Astrocyte (in vitro differentiated cells and primary cell): Measurements from ENCODE around the gene ANKRD12. TPM values are rescaled to one million over a fixed set of nuclear protein-coding genes. Genes with fewer than 3 reads are reported as not detected.

Source experiments
- DNase-seq: peaks from one replicate; pipeline ENCODE4 v3.0.0-alpha.2; 2010; ENCODE audit warnings: low read depth
- FAIRE-seq: peaks from 2 replicates; lab custom pipeline; 2011; peaks lifted over from hg19 to GRCh38; lab: Jason Lieb, UNC
- H2AFZ ChIP-seq: 2 replicates; pipeline ENCODE4 v1.6.0; 2012; ENCODE audit warnings: low read depth, low read length, inconsistent platforms
- H3K27ac ChIP-seq: 2 replicates; pipeline ENCODE4 v1.5.1; 2011; ENCODE audit warnings: low read depth, low read length, inconsistent platforms
- H3K27me3 ChIP-seq: 2 replicates; pipeline ENCODE4 v1.6.0; 2011; ENCODE audit warnings: low read length, inconsistent platforms; ENCODE audit not compliant: insufficient read depth
- H3K36me3 ChIP-seq: 2 replicates; pipeline ENCODE4 v1.5.1; 2011; ENCODE audit warnings: low read length, inconsistent platforms; ENCODE audit not compliant: insufficient read depth
- H3K4me1 ChIP-seq: 2 replicates; pipeline ENCODE4 v1.5.1; 2011; ENCODE audit warnings: low read length, inconsistent platforms; ENCODE audit not compliant: insufficient read depth
- H3K4me2 ChIP-seq: 2 replicates; pipeline ENCODE4 v1.6.0; 2012; ENCODE audit warnings: low read length, inconsistent platforms
- H3K4me3 ChIP-seq: 2 replicates; pipeline ENCODE4 v1.5.1; 2011; ENCODE audit warnings: low read depth, mild to moderate bottlenecking, low read length, inconsistent platforms; ENCODE audit not compliant: insufficient read depth
- H3K79me2 ChIP-seq: 2 replicates; pipeline ENCODE4 v1.6.0; 2012; ENCODE audit warnings: mild to moderate bottlenecking, low read length, inconsistent platforms; ENCODE audit not compliant: insufficient read depth
- H3K9ac ChIP-seq: 2 replicates; pipeline ENCODE4 v1.6.0; 2012; ENCODE audit warnings: mild to moderate bottlenecking, low read length, inconsistent platforms
- H3K9me3 ChIP-seq: 2 replicates; pipeline ENCODE4 v1.5.1; 2012; ENCODE audit warnings: low read depth, mild to moderate bottlenecking, low read length, inconsistent platforms; ENCODE audit not compliant: insufficient read depth
- H4K20me1 ChIP-seq: 2 replicates; pipeline ENCODE4 v1.6.0; 2012; ENCODE audit warnings: low read length, inconsistent platforms; ENCODE audit not compliant: insufficient read depth
- H3K27ac Mint-ChIP-seq: one replicate; pipeline ENCODE4 v1.8.0; 2021; ENCODE audit warnings: mild to moderate bottlenecking, mixed read lengths; ENCODE audit not compliant: unreplicated experiment
- H3K27me3 Mint-ChIP-seq: one replicate; pipeline ENCODE4 v1.8.0; 2021; ENCODE audit warnings: low read depth, mixed read lengths; ENCODE audit not compliant: unreplicated experiment
- H3K36me3 Mint-ChIP-seq: one replicate; pipeline ENCODE4 v1.8.0; 2021; ENCODE audit warnings: low read depth, mixed read lengths; ENCODE audit not compliant: unreplicated experiment
- H3K4me1 Mint-ChIP-seq: one replicate; pipeline ENCODE4 v1.8.0; 2021; ENCODE audit warnings: low read depth, mixed read lengths; ENCODE audit not compliant: unreplicated experiment
- H3K4me3 Mint-ChIP-seq: one replicate; pipeline ENCODE4 v1.8.0; 2021; ENCODE audit warnings: mild to moderate bottlenecking, moderate library complexity, mixed read lengths; ENCODE audit not compliant: unreplicated experiment
- H3K9me3 Mint-ChIP-seq: one replicate; pipeline ENCODE4 v1.8.0; 2021; ENCODE audit warnings: mild to moderate bottlenecking, mixed read lengths; ENCODE audit not compliant: unreplicated experiment
- EZH2 ChIP-seq: IDR thresholded peaks from 2 replicates; pipeline ENCODE4 v1.6.1; 2012; ENCODE audit warnings: mild to moderate bottlenecking, low read length, inconsistent platforms; ENCODE audit not compliant: insufficient read depth
- total RNA-seq: library from RNA; stranded (reverse); gene quantifications from 2 replicates; pipeline ENCODE4 v1.2.1, GENCODE V29; 2021
- TF ChIP-seq, protein P1 (sequence below): IDR thresholded peaks from 2 replicates; pipeline ENCODE4 v1.5.1; 2011; ENCODE audit warnings: low read depth, mild to moderate bottlenecking, inconsistent platforms, low read length, moderate library complexity; ENCODE audit not compliant: insufficient read depth

Gene ANKRD12
- total RNA-seq, 1 donor from 2014 or later, result 24.4 TPM

GRCh38 chr18:9137168-9138066, 836 bp downstream of the ANKRD12 start:
- H3K36me3 Mint-ChIP-seq, result peaks cover 2% of the 10 kb centered on the region
- Histone ChIP-seq H3K36me3 (peaks cover 6% of the 10 kb centered on the region), H3K79me2 (peaks cover 47% of the 10 kb centered on the region), H3K27me3 (no peaks in the 10 kb centered on the region), H2AFZ (peak overlapping the region; percentile 49), H3K9ac (peak overlapping the region; percentile 91), H3K9me3 (no peaks in the 10 kb centered on the region), H3K27ac (peak overlapping the region; percentile 96), H4K20me1 (peaks cover 36% of the 10 kb centered on the region), H3K4me2 (peak overlapping the region; percentile 96), H3K4me3 (peak overlapping the region; percentile 87), H3K4me1 (peaks cover 18% of the 10 kb centered on the region)
- H3K9me3 Mint-ChIP-seq, result no peaks in the 10 kb centered on the region
- FAIRE-seq (no peak), DNase-seq (peak; percentile 90)
- peak overlapping the region; percentile 97 for H3K4me3 Mint-ChIP-seq
- TF ChIP-seq, protein P1, sequence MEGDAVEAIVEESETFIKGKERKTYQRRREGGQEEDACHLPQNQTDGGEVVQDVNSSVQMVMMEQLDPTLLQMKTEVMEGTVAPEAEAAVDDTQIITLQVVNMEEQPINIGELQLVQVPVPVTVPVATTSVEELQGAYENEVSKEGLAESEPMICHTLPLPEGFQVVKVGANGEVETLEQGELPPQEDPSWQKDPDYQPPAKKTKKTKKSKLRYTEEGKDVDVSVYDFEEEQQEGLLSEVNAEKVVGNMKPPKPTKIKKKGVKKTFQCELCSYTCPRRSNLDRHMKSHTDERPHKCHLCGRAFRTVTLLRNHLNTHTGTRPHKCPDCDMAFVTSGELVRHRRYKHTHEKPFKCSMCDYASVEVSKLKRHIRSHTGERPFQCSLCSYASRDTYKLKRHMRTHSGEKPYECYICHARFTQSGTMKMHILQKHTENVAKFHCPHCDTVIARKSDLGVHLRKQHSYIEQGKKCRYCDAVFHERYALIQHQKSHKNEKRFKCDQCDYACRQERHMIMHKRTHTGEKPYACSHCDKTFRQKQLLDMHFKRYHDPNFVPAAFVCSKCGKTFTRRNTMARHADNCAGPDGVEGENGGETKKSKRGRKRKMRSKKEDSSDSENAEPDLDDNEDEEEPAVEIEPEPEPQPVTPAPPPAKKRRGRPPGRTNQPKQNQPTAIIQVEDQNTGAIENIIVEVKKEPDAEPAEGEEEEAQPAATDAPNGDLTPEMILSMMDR, result no peak
- TF ChIP-seq EZH2, result no peak
- no peaks in the 10 kb centered on the region for H3K27me3 Mint-ChIP-seq
- peak overlapping the region; percentile 95 for H3K27ac Mint-ChIP-seq
- H3K4me1 Mint-ChIP-seq, result peaks cover 31% of the 10 kb centered on the region

- Histone ChIP-seq H3K27ac (no peak overlapping the region), H3K4me1 (peaks cover 18% of the 10 kb centered on the region), H3K9me3 (no peaks in the 10 kb centered on the region), H3K27me3 (no peaks in the 10 kb centered on the region), H2AFZ (no peak overlapping the region), H3K9ac (peak overlapping the region; percentile 4), H3K4me2 (peak overlapping the region; percentile 29), H3K4me3 (no peak overlapping the region), H3K36me3 (no peaks in the 10 kb centered on the region), H4K20me1 (peaks cover 46% of the 10 kb centered on the region), H3K79me2 (peaks cover 67% of the 10 kb centered on the region)
- TF ChIP-seq EZH2, result no peak
- TF ChIP-seq, protein P1, result no peak
- Mint-ChIP-seq H3K4me1 (peaks cover 31% of the 10 kb centered on the region), H3K27me3 (no peaks in the 10 kb centered on the region), H3K4me3 (peak overlapping the region; percentile 97), H3K9me3 (no peaks in the 10 kb centered on the region), H3K36me3 (peaks cover 2% of the 10 kb centered on the region), H3K27ac (no peak overlapping the region)
- DNase-seq, result no peak
- no peak for FAIRE-seq
Measured at GRCh38 chr18:9139400-9140039, 2.9 kb downstream of the ANKRD12 start.
